CD4-positive, CD25-positive, alpha-beta regulatory T cell (primary cell): Measurements from ENCODE around the gene CCDC184. TPM values are rescaled to one million over a fixed set of nuclear protein-coding genes. Genes with fewer than 3 reads are reported as not detected.

Experiments
- ATAC-seq, 2 donors: fragments of 150-1000 bp; cut with Tn5 transposase; one replicate each; pipeline ENCODE4 v1.10.0; 2021; ENCODE audit warnings: low read depth in 2 of 2, moderate number of reproducible peaks in 2 of 2, moderate library complexity in 1 of 2
- DNase-seq, 3 donors: peaks; one replicate each; pipeline versions ENCODE4 v3.0.0 to v3.0.0-alpha.2; 2012 to 2022; ENCODE audit warnings: mixed read lengths in 1 of 3
- H3K27ac ChIP-seq: one replicate; pipeline ENCODE4 v1.7.0; 2013; ENCODE audit warnings: mild to moderate bottlenecking, low read length; ENCODE audit not compliant: insufficient read depth, poor library complexity, severe bottlenecking
- H3K27me3 ChIP-seq: one replicate; pipeline ENCODE4 v1.7.0; 2013; ENCODE audit warnings: low read length; ENCODE audit not compliant: control insufficient read depth, insufficient read depth
- H3K36me3 ChIP-seq: one replicate; pipeline ENCODE4 v1.7.0; 2013; ENCODE audit warnings: mild to moderate bottlenecking, low read length, moderate library complexity; ENCODE audit not compliant: control insufficient read depth, insufficient read depth
- H3K4me1 ChIP-seq: 2 replicates; pipeline ENCODE4 v1.7.0; 2013; ENCODE audit warnings: mild to moderate bottlenecking, low read length; ENCODE audit not compliant: insufficient read depth, control insufficient read depth, poor library complexity, severe bottlenecking
- H3K4me3 ChIP-seq: one replicate; pipeline ENCODE4 v1.7.0; 2013; ENCODE audit warnings: low read depth, mild to moderate bottlenecking, low read length, moderate library complexity
- H3K9me3 ChIP-seq, 2 experiments: 1 replicate in 1 of 2; 2 replicates in 1 of 2; pipeline ENCODE4 v1.7.0; 2013; ENCODE audit warnings: low read length in 2 of 2, mild to moderate bottlenecking in 1 of 2, moderate library complexity in 1 of 2; ENCODE audit not compliant: control insufficient read depth in 2 of 2
- H3K27ac Mint-ChIP-seq, 3 donors: one replicate each; pipeline ENCODE4 v1.8.0; 2020 to 2022; ENCODE audit warnings: mild to moderate bottlenecking in 3 of 3, mixed read lengths in 3 of 3, moderate library complexity in 2 of 3
- H3K27me3 Mint-ChIP-seq: one replicate; pipeline ENCODE4 v1.8.0; 2022; ENCODE audit warnings: mild to moderate bottlenecking, mixed read lengths
- H3K36me3 Mint-ChIP-seq: one replicate; pipeline ENCODE4 v1.8.0; 2020; ENCODE audit warnings: mixed read lengths
- H3K4me1 Mint-ChIP-seq, 4 donors: one replicate each; pipeline ENCODE4 v1.8.0; 2020 to 2022; ENCODE audit warnings: mixed read lengths in 4 of 4, mild to moderate bottlenecking in 1 of 4
- H3K4me3 Mint-ChIP-seq, 4 donors: one replicate each; pipeline ENCODE4 v1.8.0; 2020 to 2022; ENCODE audit warnings: mild to moderate bottlenecking in 4 of 4, mixed read lengths in 4 of 4, moderate library complexity in 3 of 4
- H3K9me3 Mint-ChIP-seq, 7 donors: one replicate each; pipeline ENCODE4 v1.8.0; 2020 to 2022; ENCODE audit warnings: mixed read lengths in 7 of 7, mild to moderate bottlenecking in 3 of 7, moderate library complexity in 2 of 7
- polyA plus RNA-seq, 4 donors: library from polyadenylated mRNA; unstranded; fragments of 300-500 nt; fragmentation: Illumina TruSeq; gene quantifications; one replicate each; pipeline ENCODE4 v1.2.3, GENCODE V29; 2021
- total RNA-seq: library from RNA; stranded (reverse); gene quantifications from one replicate; pipeline ENCODE4 v1.2.3, GENCODE V29; 2022

CCDC184 gene
- total and polyA plus RNA-seq, 5 donors from 2014 or later = 0.15 to 1.6 (median 0.18) TPM

DNA sequence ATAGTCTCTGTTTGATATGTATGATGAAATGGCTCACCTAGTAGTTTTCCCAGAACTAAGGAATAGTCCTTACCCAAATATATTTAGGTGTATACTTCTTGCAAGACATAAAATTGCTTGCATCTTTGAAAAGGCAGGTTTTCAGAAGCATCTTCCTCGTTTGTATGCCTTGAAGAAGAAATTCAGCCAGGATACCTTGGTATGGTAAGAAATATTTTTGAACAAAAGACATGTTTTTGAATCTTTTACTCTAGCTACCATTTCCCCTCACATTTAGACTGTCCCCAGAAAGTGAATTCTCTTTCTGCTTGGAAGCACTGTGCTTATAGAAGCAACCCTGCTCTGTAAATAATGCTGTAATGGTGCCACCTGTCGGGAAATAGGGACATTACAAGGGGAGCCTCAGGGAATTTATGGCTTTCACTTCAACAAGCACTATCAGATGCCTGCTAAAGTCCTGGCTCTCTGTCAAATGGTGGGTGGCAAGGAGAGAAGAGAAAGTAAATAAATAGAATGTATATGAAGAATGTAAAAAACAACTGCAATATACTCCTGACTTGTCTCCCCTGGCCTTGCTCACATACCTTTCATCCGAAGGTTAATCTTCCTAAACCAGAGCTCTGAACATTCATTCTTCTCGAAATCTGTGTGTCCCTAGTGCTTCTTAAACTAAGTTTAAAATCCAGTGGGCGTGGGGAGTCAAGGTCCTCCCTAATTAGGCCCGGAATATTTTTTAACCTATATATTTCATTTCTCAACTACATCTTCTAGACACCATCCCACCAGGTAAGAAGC, 6.1 kb downstream of the CCDC184 start:
- Mint-ChIP-seq H3K27ac (no peak overlapping the region), H3K36me3 (no peaks in the 10 kb centered on the region), H3K4me3 (peak overlapping the region in 2 of 4 donors; percentile 6 to 69), H3K4me1 (peaks cover 0 to 7% (median 3%) of the 10 kb centered on the region in 4 donors), H3K27me3 (peaks cover 58% of the 10 kb centered on the region), H3K9me3 (no peaks in the 10 kb centered on the region)
- Histone ChIP-seq H3K27ac (no peak overlapping the region), H3K4me3 (no peak overlapping the region), H3K4me1 (peaks cover 4% of the 10 kb centered on the region), H3K36me3 (no peaks in the 10 kb centered on the region), H3K27me3 (peaks cover 22% of the 10 kb centered on the region), H3K9me3 (no peaks in the 10 kb centered on the region)
- ATAC-seq (peak; percentile 81 to 84), DNase-seq (peak; percentile 52 to 75 (median 68))

DNA sequence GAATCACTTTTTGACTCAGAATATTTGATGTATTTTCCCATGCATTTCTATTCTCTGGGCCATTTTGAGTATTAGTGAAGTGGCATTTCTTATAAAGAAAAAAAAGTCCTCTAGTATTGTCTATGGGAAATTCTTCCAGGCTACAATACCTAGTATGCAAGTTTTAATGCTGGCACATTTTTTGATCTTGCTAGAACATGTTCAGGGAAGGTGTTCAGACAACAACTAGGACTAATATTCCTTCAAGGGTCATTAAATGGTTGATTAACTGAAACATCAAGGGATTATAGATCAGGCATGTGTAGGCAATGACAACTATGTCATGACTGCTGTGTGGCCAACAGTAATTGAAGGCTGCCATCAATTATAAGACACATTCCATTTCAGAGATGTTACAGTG, 7.7 kb downstream of the CCDC184 start:
- Histone ChIP-seq H3K4me3 (no peak overlapping the region), H3K9me3 (no peaks in the 10 kb centered on the region), H3K4me1 (no peaks in the 10 kb centered on the region), H3K27ac (no peak overlapping the region), H3K36me3 (no peaks in the 10 kb centered on the region), H3K27me3 (peaks cover 14% of the 10 kb centered on the region)
- Mint-ChIP-seq H3K36me3 (no peaks in the 10 kb centered on the region), H3K27ac (no peak overlapping the region), H3K4me3 (no peak overlapping the region), H3K27me3 (peaks cover 43% of the 10 kb centered on the region), H3K9me3 (no peaks in the 10 kb centered on the region), H3K4me1 (peaks cover 0 to 7% (median under 1%) of the 10 kb centered on the region in 4 donors)
- ATAC-seq (no peak), DNase-seq (no peak)

DNA sequence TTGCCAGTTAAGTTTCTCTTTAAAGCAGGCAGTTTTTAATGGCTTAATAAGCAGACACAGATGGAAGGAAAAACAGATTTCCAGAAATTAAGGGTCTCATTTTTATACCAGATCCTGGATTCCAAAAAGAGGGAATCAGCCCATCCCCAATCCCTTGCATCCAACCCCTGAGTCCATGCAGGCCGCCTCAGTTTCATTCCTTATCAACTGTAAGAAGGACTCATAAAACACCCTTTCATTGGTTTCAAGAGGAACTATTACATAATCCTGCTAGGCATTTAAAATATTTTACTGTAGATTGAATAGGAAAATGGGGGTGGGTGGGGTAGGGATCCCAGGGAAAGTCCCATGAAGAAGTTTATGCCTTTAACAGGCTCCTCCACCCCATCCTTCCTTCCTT, 9.4 kb downstream of the CCDC184 start:
- ATAC-seq (no peak), DNase-seq (no peak)
- no peak overlapping the region for H3K4me3 Mint-ChIP-seq
- H3K4me1 Mint-ChIP-seq = peaks cover 5 to 15% (median 7%) of the 10 kb centered on the region in 4 donors
- H3K27me3 Mint-ChIP-seq = peaks cover 35% of the 10 kb centered on the region
- Histone ChIP-seq H3K4me1 (peaks cover 8% of the 10 kb centered on the region), H3K27ac (no peak overlapping the region), H3K27me3 (peaks cover 14% of the 10 kb centered on the region), H3K4me3 (no peak overlapping the region), H3K36me3 (no peaks in the 10 kb centered on the region), H3K9me3 (no peaks in the 10 kb centered on the region)
- H3K9me3 Mint-ChIP-seq = peaks cover 0 to 2% (median 0%) of the 10 kb centered on the region in 7 donors
- H3K36me3 Mint-ChIP-seq = no peaks in the 10 kb centered on the region
- no peak overlapping the region for H3K27ac Mint-ChIP-seq

DNA sequence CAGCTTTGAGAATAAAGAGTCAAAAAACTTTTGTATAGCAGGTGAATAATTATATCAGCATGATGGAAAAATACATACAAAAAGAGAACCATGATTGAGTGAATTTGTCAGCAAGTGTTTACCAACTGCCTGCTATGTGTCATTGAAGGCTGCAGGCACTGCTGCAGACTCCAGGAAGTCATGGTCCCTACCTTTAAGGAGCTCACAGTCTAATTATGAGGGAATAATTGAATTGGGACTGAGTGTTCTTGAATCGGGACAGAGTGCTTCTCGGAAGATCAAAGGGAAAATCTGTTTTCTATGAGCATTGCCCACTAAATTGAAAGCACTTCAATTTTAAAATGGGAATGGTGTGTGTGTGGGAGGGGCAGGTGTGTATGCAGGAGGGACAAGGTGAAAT, 10.2 kb downstream of the CCDC184 start:
- Histone ChIP-seq H3K9me3 (no peaks in the 10 kb centered on the region), H3K4me1 (peaks cover 8% of the 10 kb centered on the region), H3K36me3 (no peaks in the 10 kb centered on the region), H3K27ac (no peak overlapping the region), H3K27me3 (peaks cover 11% of the 10 kb centered on the region), H3K4me3 (no peak overlapping the region)
- Mint-ChIP-seq H3K4me3 (peak overlapping the region in 1 of 4 donors; percentile 1), H3K27ac (no peak overlapping the region), H3K27me3 (peaks cover 39% of the 10 kb centered on the region), H3K9me3 (peaks cover 0 to 3% (median 0%) of the 10 kb centered on the region in 7 donors), H3K36me3 (no peaks in the 10 kb centered on the region), H3K4me1 (peaks cover 5 to 15% (median 8%) of the 10 kb centered on the region in 4 donors)
- ATAC-seq (no peak), DNase-seq (no peak)

DNA sequence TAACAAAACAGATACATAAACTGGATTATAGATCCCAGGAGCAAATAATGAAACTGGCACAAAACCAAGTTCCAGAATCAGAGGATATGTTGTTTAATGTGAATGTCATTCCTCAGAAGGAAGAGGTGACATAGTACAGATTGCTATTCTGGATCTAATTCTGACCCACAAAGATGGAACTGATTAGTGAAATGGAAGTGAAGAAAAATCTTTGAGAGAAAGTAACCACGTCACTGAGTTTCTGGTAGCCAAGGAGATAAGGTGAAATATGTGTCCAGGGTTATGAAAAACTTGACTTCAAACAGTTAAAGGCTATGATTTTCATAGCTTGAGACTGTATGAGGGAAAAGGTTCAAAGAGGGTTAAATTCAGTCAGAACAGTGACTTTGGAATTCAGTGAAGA, 11.4 kb downstream of the CCDC184 start:
- Mint-ChIP-seq H3K4me3 (peak overlapping the region in 2 of 4 donors; percentile 1 to 37), H3K9me3 (peaks cover 0 to 5% (median 0%) of the 10 kb centered on the region in 7 donors), H3K27ac (no peak overlapping the region), H3K27me3 (peaks cover 29% of the 10 kb centered on the region), H3K36me3 (no peaks in the 10 kb centered on the region), H3K4me1 (peaks cover 5 to 20% (median 14%) of the 10 kb centered on the region in 4 donors)
- ATAC-seq = no peak
- peaks cover 17% of the 10 kb centered on the region for H3K4me1 ChIP-seq
- no peaks in the 10 kb centered on the region for H3K36me3 ChIP-seq
- no peak for DNase-seq
- H3K27ac ChIP-seq = no peak overlapping the region
- H3K27me3 ChIP-seq = peaks cover 11% of the 10 kb centered on the region
- H3K9me3 ChIP-seq = no peaks in the 10 kb centered on the region
- H3K4me3 ChIP-seq = no peak overlapping the region

DNA sequence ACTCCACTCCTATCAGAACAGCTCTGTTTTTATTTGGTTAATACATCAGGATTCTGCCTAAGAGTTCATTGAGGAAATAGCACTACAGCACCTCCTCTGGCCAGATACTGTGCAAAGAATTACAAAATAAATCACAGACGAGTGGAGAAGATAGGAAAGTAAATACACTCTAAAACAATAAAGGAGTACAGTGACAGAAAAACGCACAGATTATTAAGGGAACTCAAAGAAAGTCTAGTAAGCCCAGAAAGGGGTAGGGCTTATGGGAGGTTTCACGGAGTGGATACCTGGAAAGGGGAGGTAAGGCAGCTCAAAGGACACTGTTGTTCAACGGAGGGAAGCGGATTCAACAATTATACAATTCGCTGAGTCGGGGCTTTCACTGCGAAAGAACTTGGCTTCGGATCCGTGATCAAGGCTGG, 14.1 kb downstream of the CCDC184 start:
- peak overlapping the region; percentile 94 for H3K27ac ChIP-seq
- peaks cover 5 to 47% (median 29%) of the 10 kb centered on the region in 4 donors for H3K4me1 Mint-ChIP-seq
- H3K4me1 ChIP-seq = peaks cover 26% of the 10 kb centered on the region
- H3K36me3 Mint-ChIP-seq = peaks cover 14% of the 10 kb centered on the region
- no peaks in the 10 kb centered on the region for H3K9me3 ChIP-seq
- H3K27me3 ChIP-seq = peaks cover 9% of the 10 kb centered on the region
- ATAC-seq (peak; percentile 46 to 50), DNase-seq (peak in 1 of 3 donors; percentile 65)
- peaks cover 0 to 12% (median 3%) of the 10 kb centered on the region in 7 donors for H3K9me3 Mint-ChIP-seq
- peak overlapping the region; percentile 50 to 94 (median 94) for H3K27ac Mint-ChIP-seq
- H3K27me3 Mint-ChIP-seq = peaks cover 19% of the 10 kb centered on the region
- H3K36me3 ChIP-seq = no peaks in the 10 kb centered on the region
- H3K4me3 ChIP-seq = peak overlapping the region; percentile 98
- H3K4me3 Mint-ChIP-seq = peak overlapping the region; percentile 88 to 96 (median 89)

DNA sequence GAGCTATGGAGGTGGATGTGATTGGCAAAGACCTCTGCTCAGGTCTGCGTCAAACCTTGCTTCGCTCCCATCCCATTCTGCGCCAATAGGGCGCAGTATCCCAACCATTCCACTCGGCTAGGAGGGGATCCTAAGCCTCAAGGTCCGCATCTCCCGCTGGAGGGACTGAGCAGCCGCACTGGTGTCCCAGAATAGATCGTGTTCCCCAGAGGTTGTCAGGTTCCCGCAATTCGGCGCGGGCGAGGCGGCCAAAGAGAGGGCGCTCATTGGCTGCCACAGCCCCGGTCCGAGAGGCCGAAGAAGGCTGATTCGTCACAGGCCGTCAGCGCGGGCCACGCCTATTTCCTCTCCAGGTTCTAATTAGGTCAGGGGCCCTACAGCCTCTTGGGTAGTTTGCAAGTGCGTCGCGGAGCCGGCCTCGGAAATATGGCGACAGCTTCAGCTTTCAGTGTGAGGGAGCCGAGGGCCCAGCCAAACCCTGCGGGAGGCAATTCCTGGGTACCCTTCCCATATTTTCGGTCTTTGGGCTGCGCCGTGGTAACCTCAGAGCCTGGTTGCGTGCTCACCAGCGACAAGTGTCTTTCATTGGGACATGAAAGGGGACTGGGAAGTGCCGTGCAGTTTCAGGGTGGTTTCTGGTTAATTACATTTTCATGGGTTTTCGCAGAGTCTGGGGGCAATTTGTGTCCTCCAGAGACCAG, 14.7 kb downstream of the CCDC184 start:
- DNase-seq = peak; percentile 86 to 96 (median 88)
- peaks cover 26% of the 10 kb centered on the region for H3K4me1 ChIP-seq
- peak overlapping the region; percentile 94 for H3K27ac ChIP-seq
- peaks cover 5 to 53% (median 30%) of the 10 kb centered on the region in 4 donors for H3K4me1 Mint-ChIP-seq
- H3K27me3 Mint-ChIP-seq = peaks cover 15% of the 10 kb centered on the region
- peak; percentile 94 for ATAC-seq
- H3K27me3 ChIP-seq = peaks cover 9% of the 10 kb centered on the region
- peaks cover 2 to 15% (median 9%) of the 10 kb centered on the region in 7 donors for H3K9me3 Mint-ChIP-seq
- peaks cover 20% of the 10 kb centered on the region for H3K36me3 Mint-ChIP-seq
- peak overlapping the region; percentile 98 for H3K4me3 ChIP-seq
- no peaks in the 10 kb centered on the region for H3K36me3 ChIP-seq
- H3K27ac Mint-ChIP-seq = peak overlapping the region; percentile 50 to 94 (median 94)
- H3K9me3 ChIP-seq = peaks cover 0 to under 1% of the 10 kb centered on the region in 2 experiments
- H3K4me3 Mint-ChIP-seq = peak overlapping the region; percentile 88 to 96 (median 89)
